IMR-90 (cell line): ENCODE data around the gene APLN. TPM values are rescaled to one million over a fixed set of nuclear protein-coding genes. Genes with fewer than 3 reads are reported as not detected.
A peak's percentile ranks its signal among the peaks of the same experiment; 100 is the strongest.

Experiments used
- ATAC-seq: fragments of 200-7000 bp; cut with Tn5 transposase; 2 replicates; pipeline ENCODE4 v1.9.1; 2020; ENCODE audit warnings: low read depth, mild to moderate bottlenecking, moderate library complexity
- BruUV-seq: library from RNA; stranded (reverse); fragments of 400-500 nt; replicated peaks from 2 replicates; lab custom pipeline; 2021; lab: Mats Ljungman, UMichigan
- CTCF ChIA-PET: fragments of 300-600 bp; formaldehyde crosslinking; extraction: SDS; loops from one replicate; lab custom pipeline; 2021; ENCODE audit warnings: antibody characterized with exemption; lab: Yijun Ruan, JAX
- POLR2A ChIA-PET: fragments of 300-600 bp; sonication (Branson Sonifier 250); formaldehyde crosslinking; loops from one replicate; lab custom pipeline; 2022; ENCODE audit warnings: antibody characterized with exemption; ENCODE audit not compliant: unreplicated experiment; lab: Charles Lee
- DNase-seq: peaks from one replicate; pipeline ENCODE4 v3.0.0; 2013
- H2AFZ ChIP-seq: replicated peaks from 2 replicates; pipeline ENCODE3; 2013; ENCODE audit warnings: low read length, mild to moderate bottlenecking; ENCODE audit not compliant: poor library complexity
- H2AK5ac ChIP-seq: 2 replicates; pipeline ENCODE4 v1.6.1; 2013; ENCODE audit warnings: low read depth, low read length, inconsistent platforms
- H2AK9ac ChIP-seq: replicated peaks from 2 replicates; pipeline ENCODE3; 2013; ENCODE audit warnings: mild to moderate bottlenecking, low read depth, low read length, moderate library complexity; ENCODE audit not compliant: poor library complexity
- H2BK120ac ChIP-seq: 2 replicates; pipeline ENCODE4 v1.6.1; 2013; ENCODE audit warnings: low read depth, low read length, inconsistent platforms
- H2BK15ac ChIP-seq: 3 replicates; pipeline ENCODE4 v1.6.1; 2013; ENCODE audit warnings: low read depth, low read length, inconsistent platforms
- H2BK20ac ChIP-seq: 2 replicates; pipeline ENCODE4 v1.6.1; 2013; ENCODE audit warnings: low read depth, mild to moderate bottlenecking, inconsistent platforms, low read length, moderate library complexity
- H2BK5ac ChIP-seq: 2 replicates; pipeline ENCODE4 v1.6.1; 2013; ENCODE audit warnings: mild to moderate bottlenecking, low read depth, low read length, inconsistent platforms; ENCODE audit not compliant: poor library complexity, severe bottlenecking
- H3K14ac ChIP-seq: replicated peaks from 2 replicates; pipeline ENCODE4 v1.6.1; 2013; ENCODE audit warnings: low read depth, low read length, inconsistent platforms
- H3K18ac ChIP-seq: 2 replicates; pipeline ENCODE4 v1.6.1; 2013; ENCODE audit warnings: low read depth, low read length, control low read depth
- H3K23ac ChIP-seq: 2 replicates; pipeline ENCODE4 v1.6.1; 2013; ENCODE audit warnings: low read depth, low read length, inconsistent platforms
- H3K27ac ChIP-seq: 2 replicates; pipeline ENCODE4 v1.5.1; 2013; ENCODE audit warnings: mild to moderate bottlenecking, control low read depth, low read length; ENCODE audit not compliant: insufficient read depth
- H3K27me3 ChIP-seq: 2 replicates; pipeline ENCODE4 v1.6.1; 2013; ENCODE audit warnings: low read length; ENCODE audit not compliant: control insufficient read depth, insufficient read depth
- H3K36me3 ChIP-seq: 2 replicates; pipeline ENCODE4 v1.6.1; 2013; ENCODE audit warnings: low read length, mixed read lengths; ENCODE audit not compliant: control insufficient read depth, insufficient read depth
- H3K4ac ChIP-seq: 2 replicates; pipeline ENCODE4 v1.6.1; 2013; ENCODE audit warnings: low read depth, low read length, inconsistent platforms
- H3K4me1 ChIP-seq: 2 replicates; pipeline ENCODE4 v1.6.1; 2013; ENCODE audit warnings: low read length, mixed read lengths; ENCODE audit not compliant: control insufficient read depth, insufficient read depth
- H3K4me2 ChIP-seq: 2 replicates; pipeline ENCODE4 v1.6.1; 2013; ENCODE audit warnings: low read depth, mild to moderate bottlenecking, control low read depth, low read length, moderate library complexity
- H3K4me3 ChIP-seq: 2 replicates; pipeline ENCODE4 v1.5.1; 2013; ENCODE audit warnings: low read depth, mild to moderate bottlenecking, control low read depth, low read length, moderate library complexity; ENCODE audit not compliant: insufficient read depth
- H3K56ac ChIP-seq: 2 replicates; pipeline ENCODE4 v1.6.1; 2013; ENCODE audit warnings: low read length, inconsistent platforms; ENCODE audit not compliant: insufficient read depth; ENCODE audit errors: extremely low read depth
- H3K79me1 ChIP-seq, 2 experiments: 2 replicates each; pipeline ENCODE4 v1.6.1; 2013; ENCODE audit warnings: low read length in 2 of 2, inconsistent platforms in 1 of 2, low read depth in 1 of 2
- H3K9ac ChIP-seq: 2 replicates; pipeline ENCODE4 v1.6.1; 2013; ENCODE audit warnings: low read depth, low read length, control low read depth
- H3K9me1 ChIP-seq: 2 replicates; pipeline ENCODE4 v1.6.1; 2013; ENCODE audit warnings: low read length, inconsistent platforms; ENCODE audit not compliant: insufficient read depth
- H3K9me3 ChIP-seq: 2 replicates; pipeline ENCODE4 v1.6.1; 2013; ENCODE audit warnings: low read length; ENCODE audit not compliant: control insufficient read depth, insufficient read depth
- H4K20me1 ChIP-seq: 2 replicates; pipeline ENCODE4 v1.6.1; 2013; ENCODE audit warnings: low read length, inconsistent platforms; ENCODE audit not compliant: insufficient read depth
- H4K5ac ChIP-seq: 2 replicates; pipeline ENCODE4 v1.6.1; 2013; ENCODE audit warnings: mild to moderate bottlenecking, low read depth, low read length, control low read depth
- H4K8ac ChIP-seq, 2 experiments: 2 replicates each; pipeline ENCODE4 v1.6.1; 2013; ENCODE audit warnings: low read depth in 2 of 2, low read length in 2 of 2, control low read depth in 1 of 2, inconsistent platforms in 1 of 2
- H4K91ac ChIP-seq: 2 replicates; pipeline ENCODE4 v1.6.1; 2013; ENCODE audit warnings: low read depth, low read length, inconsistent platforms; ENCODE audit not compliant: insufficient read depth
- CEBPB ChIP-seq: IDR thresholded peaks from 2 replicates; pipeline ENCODE4 v1.6.1; 2012; ENCODE audit warnings: low read depth, low read length, improper control_type of control experiment
- MAZ ChIP-seq: IDR thresholded peaks from 2 replicates; pipeline ENCODE4 v1.6.1; 2012; ENCODE audit warnings: low read depth, mild to moderate bottlenecking, low read length, improper control_type of control experiment, moderate library complexity, borderline replicate concordance
- RAD21 ChIP-seq: IDR thresholded peaks from 2 replicates; pipeline ENCODE4 v1.6.1; 2012; ENCODE audit warnings: low read length, improper control_type of control experiment
- SMC3 ChIP-seq: fragments of 150-350 bp; IDR thresholded peaks from 2 replicates; pipeline ENCODE4 v1.6.1; 2016; ENCODE audit warnings: low read depth, mild to moderate bottlenecking, antibody characterized with exemption, low read length, moderate library complexity
- WGBS, 2 experiments: methylation state at CpG; one replicate each; pipeline versions ENCODE4 v1.1.5 to v1.1.7; 2013; ENCODE audit warnings: missing lambda C conversion rate in 2 of 2; ENCODE audit not compliant: insufficient read length in 1 of 2; ENCODE audit errors: extremely low coverage in 2 of 2; 5-methylcytosine and 5-hydroxymethylcytosine counted together
- dilution Hi-C: fragments of 300-500 bp; cut with HindIII; formaldehyde crosslinking; loops from one replicate; pipeline ENCODE4 v1.14.3; 2018; ENCODE audit warnings: low sequenced_read_pairs; ENCODE audit not compliant: unreplicated experiment
- in situ Hi-C: fragments of 300-500 bp; cut with MboI; formaldehyde crosslinking; loops from 3 replicates; pipeline ENCODE4 v1.14.3; 2019; ENCODE audit warnings: low sequenced_read_pairs, inconsistent platforms, mixed read lengths
- intact Hi-C: fragments of 100-400 bp; cut with micrococcal nuclease; formaldehyde crosslinking; loops from 2 replicates; pipeline ENCODE4 v1.10.0; 2022
- polyA plus RNA-seq, 3 experiments: library from polyadenylated mRNA; depleted of rRNA; stranded (reverse); fragments of >200 nt; gene quantifications; 2 replicates each; pipeline ENCODE4 v1.2.3, GENCODE V29; 2012; ENCODE audit warnings: low replicate concordance in 1 of 3
- total RNA-seq: library from RNA; depleted of rRNA; stranded (reverse); fragments of >200 nt; gene quantifications from 2 replicates; pipeline ENCODE4 v1.2.3, GENCODE V29; 2012
- TF ChIP-seq, protein P1 (sequence below): fragments of 150-350 bp; IDR thresholded peaks from 2 replicates; pipeline ENCODE4 v1.6.1; 2017; ENCODE audit warnings: mild to moderate bottlenecking, antibody characterized with exemption, low read length, low read depth
- TF ChIP-seq, protein P2 (sequence below): conservative IDR thresholded peaks from 2 replicates; pipeline ENCODE4 v1.5.1; 2012; ENCODE audit warnings: mild to moderate bottlenecking, low read depth, low read length, improper control_type of control experiment

APLN gene
- total and polyA plus RNA-seq, 2 of the 4 experiments (the other 2 are of a cell fraction): 0.18 to 0.72 TPM

DNA sequence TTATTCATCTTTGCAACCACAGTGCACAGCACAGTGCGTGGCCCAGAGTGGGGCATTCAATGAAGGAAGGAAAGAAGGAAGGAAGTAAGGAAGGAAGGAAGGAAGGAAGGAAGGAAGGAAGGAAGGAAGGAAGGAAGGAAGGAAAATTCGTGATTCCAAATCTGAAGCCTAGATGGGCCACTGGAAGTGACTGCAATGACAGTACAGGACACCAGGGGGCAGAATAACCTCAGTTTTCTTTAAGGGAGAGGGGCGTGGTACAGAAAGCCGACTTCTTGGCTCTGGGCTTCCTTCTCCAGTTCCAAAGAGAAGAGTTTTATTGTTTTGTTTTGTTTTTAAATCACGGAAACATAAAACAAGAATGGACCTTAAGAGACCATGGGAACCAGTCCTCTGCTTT lies 47.8 kb downstream of the APLN start:
- no peak overlapping the region for H3K4me3 ChIP-seq
- H3K18ac ChIP-seq: no peak overlapping the region
- no peaks in the 10 kb centered on the region for H3K9me1 ChIP-seq
- no peak overlapping the region for H4K8ac ChIP-seq
- TF ChIP-seq SMC3 (peak; percentile 74), MAZ (no peak), RAD21 (peak; percentile 83), CEBPB (no peak)
- TF ChIP-seq, protein P1, sequence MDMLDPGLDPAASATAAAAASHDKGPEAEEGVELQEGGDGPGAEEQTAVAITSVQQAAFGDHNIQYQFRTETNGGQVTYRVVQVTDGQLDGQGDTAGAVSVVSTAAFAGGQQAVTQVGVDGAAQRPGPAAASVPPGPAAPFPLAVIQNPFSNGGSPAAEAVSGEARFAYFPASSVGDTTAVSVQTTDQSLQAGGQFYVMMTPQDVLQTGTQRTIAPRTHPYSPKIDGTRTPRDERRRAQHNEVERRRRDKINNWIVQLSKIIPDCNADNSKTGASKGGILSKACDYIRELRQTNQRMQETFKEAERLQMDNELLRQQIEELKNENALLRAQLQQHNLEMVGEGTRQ: no peak
- TF ChIP-seq, protein P2, sequence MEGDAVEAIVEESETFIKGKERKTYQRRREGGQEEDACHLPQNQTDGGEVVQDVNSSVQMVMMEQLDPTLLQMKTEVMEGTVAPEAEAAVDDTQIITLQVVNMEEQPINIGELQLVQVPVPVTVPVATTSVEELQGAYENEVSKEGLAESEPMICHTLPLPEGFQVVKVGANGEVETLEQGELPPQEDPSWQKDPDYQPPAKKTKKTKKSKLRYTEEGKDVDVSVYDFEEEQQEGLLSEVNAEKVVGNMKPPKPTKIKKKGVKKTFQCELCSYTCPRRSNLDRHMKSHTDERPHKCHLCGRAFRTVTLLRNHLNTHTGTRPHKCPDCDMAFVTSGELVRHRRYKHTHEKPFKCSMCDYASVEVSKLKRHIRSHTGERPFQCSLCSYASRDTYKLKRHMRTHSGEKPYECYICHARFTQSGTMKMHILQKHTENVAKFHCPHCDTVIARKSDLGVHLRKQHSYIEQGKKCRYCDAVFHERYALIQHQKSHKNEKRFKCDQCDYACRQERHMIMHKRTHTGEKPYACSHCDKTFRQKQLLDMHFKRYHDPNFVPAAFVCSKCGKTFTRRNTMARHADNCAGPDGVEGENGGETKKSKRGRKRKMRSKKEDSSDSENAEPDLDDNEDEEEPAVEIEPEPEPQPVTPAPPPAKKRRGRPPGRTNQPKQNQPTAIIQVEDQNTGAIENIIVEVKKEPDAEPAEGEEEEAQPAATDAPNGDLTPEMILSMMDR: peak; percentile 73
- ATAC-seq (peak; percentile 74), DNase-seq (peak; percentile 36)
- H3K56ac ChIP-seq: no peak overlapping the region
- ChIA-PET CTCF (interaction anchor here (1.8 kb wide), 1 partner anchor 119 kb away, joined by 4 read pairs; no protein-coding TSS in a partner anchor), POLR2A (no interaction called here)
- H3K79me1 ChIP-seq: no peaks in the 10 kb centered on the region
- in situ Hi-C loops (loop anchor here (10.0 to 25.0 kb wide), 3 partner anchors 458 to 1305 kb away; partner anchors contain the start of gene ENOX2), intact Hi-C loops (loop anchor here (1.0 to 5.0 kb wide), 6 partner anchors 119 to 1310 kb away; partner anchors contain the start of gene UTP14A), dilution Hi-C loops (no loop called here)
- no peak overlapping the region for H3K23ac ChIP-seq
- no peak overlapping the region for H4K5ac ChIP-seq
- no peak overlapping the region for H4K91ac ChIP-seq
- no peaks in the 10 kb centered on the region for H3K36me3 ChIP-seq
- no TSS peak for BruUV-seq
- no peaks in the 10 kb centered on the region for H3K9me3 ChIP-seq
- no peak overlapping the region for H2BK120ac ChIP-seq
- H3K4me2 ChIP-seq: no peak overlapping the region
- H3K9ac ChIP-seq: no peak overlapping the region
- no peaks in the 10 kb centered on the region for H4K20me1 ChIP-seq
- H2AK5ac ChIP-seq: no peak overlapping the region
- no peak overlapping the region for H3K27ac ChIP-seq
- 0% methylated on average over 3 of the region's 5 CpGs; no CpG with 5 or more reads in 1 of the 2 experiments for WGBS, 2 experiments
- no peak overlapping the region for H2AK9ac ChIP-seq
- H2AFZ ChIP-seq: no peak overlapping the region
- no peak overlapping the region for H2BK15ac ChIP-seq
- H3K27me3 ChIP-seq: peaks cover 3% of the 10 kb centered on the region; the same call in 1 of the 2 replicates
- H3K4ac ChIP-seq: no peak overlapping the region
- H3K4me1 ChIP-seq: peaks cover 2% of the 10 kb centered on the region; the same call in 1 of the 2 replicates
- no peak overlapping the region for H3K14ac ChIP-seq
- no peak overlapping the region for H2BK5ac ChIP-seq
- no peak overlapping the region for H2BK20ac ChIP-seq
